Gastrocnemius medialis (tissue), 4 donors: ENCODE measurements around the gene ZNF892.

Experiments
- POLR2A ChIP-seq, 2 donors: fragments of 450-650 bp; IDR thresholded peaks; one replicate each; pipeline ENCODE4 v1.6.1; 2017; ENCODE audit warnings: antibody characterized with exemption in 2 of 2, mild to moderate bottlenecking in 2 of 2, moderate library complexity in 2 of 2
- TF ChIP-seq, protein P1 (sequence below), 5 experiments: fragments of 450-650 bp in 3 of 5; fragments of 200-600 bp in 2 of 5; sonication (generic) in 2 of 5; IDR thresholded peaks in 4 of 5; conservative IDR thresholded peaks in 1 of 5; 1 replicate in 4 of 5; 2 replicates in 1 of 5; pipeline ENCODE4 v1.5.1; 2016 to 2019; ENCODE audit warnings: antibody characterized with exemption in 5 of 5, mild to moderate bottlenecking in 3 of 5, moderate library complexity in 3 of 5

DNA sequence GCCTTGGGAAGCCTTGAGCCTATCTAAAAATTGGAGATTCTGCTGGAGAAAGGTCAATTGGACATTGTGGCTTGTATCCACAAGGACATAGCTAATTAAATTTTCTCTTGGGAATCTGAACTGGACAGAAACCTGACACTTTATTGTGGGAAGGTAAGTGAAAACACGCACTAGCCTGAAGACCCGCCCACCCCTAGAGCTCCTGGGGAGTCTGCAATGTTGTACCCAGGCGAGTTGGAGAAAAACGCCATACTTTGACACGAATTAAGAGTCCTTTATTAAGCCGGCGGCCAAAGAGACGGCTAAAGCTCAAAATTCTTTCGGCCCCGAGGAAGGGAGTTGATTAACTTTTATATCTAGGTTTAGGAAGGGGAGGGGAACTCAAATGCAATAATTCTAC lies 1.2 kb upstream of the ZNF892 start:
- TF ChIP-seq, protein P1, sequence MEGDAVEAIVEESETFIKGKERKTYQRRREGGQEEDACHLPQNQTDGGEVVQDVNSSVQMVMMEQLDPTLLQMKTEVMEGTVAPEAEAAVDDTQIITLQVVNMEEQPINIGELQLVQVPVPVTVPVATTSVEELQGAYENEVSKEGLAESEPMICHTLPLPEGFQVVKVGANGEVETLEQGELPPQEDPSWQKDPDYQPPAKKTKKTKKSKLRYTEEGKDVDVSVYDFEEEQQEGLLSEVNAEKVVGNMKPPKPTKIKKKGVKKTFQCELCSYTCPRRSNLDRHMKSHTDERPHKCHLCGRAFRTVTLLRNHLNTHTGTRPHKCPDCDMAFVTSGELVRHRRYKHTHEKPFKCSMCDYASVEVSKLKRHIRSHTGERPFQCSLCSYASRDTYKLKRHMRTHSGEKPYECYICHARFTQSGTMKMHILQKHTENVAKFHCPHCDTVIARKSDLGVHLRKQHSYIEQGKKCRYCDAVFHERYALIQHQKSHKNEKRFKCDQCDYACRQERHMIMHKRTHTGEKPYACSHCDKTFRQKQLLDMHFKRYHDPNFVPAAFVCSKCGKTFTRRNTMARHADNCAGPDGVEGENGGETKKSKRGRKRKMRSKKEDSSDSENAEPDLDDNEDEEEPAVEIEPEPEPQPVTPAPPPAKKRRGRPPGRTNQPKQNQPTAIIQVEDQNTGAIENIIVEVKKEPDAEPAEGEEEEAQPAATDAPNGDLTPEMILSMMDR (IDR thresholded peaks at IDR 0.05 in 4 of 5, conservative IDR thresholded peaks at IDR 0.05 in 1 of 5), result no peak
- TF ChIP-seq POLR2A (IDR thresholded peaks at IDR 0.05), result no peak
